HG03159 (cell line): ENCODE results near the gene DPM2.
A peak's percentile ranks its signal among the peaks of the same experiment; 100 is the strongest.

Experiments
- ATAC-seq: cut with Tn5 transposase; IDR thresholded peaks from one replicate; pipeline ENCODE4 v1.9.1; 2021; ENCODE audit warnings: mild to moderate bottlenecking, moderate library complexity; ENCODE audit not compliant: unreplicated experiment

Gene DPM2

GRCh38 chr9:127973169-127974000, 35.7 kb upstream of the DPM2 start:
- no peak for ATAC-seq

GRCh38 chr9:127972236-127972871, 34.7 kb upstream of the DPM2 start:
- ATAC-seq, result no peak

DNA sequence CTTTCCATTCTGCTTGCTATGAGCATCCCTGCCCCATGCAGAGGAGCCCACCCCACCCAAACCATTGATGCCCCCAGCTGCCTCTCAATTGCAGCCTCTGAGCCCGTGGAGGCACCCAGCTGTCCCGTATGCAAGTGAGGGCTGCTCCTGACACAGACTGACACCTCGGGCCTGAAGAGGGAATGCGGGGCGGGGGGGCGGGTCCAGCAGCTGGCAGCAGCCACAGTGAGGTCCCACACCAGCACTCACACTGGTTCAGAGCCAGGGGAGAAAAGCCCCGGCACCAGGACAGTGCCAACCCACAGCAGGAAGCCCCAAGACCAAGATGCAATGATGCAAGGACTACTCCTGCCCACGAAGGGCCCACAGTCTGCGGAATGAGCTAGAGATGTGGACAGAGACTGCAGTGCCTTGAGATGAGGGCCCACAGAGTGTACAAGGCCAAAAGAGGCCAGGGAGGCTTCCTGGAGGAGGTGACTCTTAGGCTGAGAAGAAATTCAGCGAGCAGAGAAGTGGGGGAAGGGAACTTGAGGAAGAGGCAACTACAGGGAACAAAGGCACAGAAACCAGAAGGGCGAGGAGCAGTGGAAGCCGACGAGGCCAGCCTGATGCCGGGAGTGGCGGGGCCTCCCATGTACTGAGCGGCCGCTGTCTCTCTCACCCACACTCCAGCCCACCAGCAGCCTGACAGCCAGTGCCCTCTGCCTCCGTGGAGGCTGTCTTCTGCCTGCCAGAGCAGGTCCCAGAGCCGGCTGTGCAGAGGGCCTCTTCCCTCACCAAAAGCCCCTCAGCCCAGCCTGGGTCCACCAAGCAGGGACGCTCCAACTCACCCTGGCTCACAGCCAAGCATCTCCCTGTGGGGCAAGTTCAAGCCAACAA, 33.9 kb upstream of the DPM2 start:
- ATAC-seq, result no peak

GRCh38 chr9:127970401-127971313, 33.0 kb upstream of the DPM2 start:
- ATAC-seq, result peak; percentile 61

DNA sequence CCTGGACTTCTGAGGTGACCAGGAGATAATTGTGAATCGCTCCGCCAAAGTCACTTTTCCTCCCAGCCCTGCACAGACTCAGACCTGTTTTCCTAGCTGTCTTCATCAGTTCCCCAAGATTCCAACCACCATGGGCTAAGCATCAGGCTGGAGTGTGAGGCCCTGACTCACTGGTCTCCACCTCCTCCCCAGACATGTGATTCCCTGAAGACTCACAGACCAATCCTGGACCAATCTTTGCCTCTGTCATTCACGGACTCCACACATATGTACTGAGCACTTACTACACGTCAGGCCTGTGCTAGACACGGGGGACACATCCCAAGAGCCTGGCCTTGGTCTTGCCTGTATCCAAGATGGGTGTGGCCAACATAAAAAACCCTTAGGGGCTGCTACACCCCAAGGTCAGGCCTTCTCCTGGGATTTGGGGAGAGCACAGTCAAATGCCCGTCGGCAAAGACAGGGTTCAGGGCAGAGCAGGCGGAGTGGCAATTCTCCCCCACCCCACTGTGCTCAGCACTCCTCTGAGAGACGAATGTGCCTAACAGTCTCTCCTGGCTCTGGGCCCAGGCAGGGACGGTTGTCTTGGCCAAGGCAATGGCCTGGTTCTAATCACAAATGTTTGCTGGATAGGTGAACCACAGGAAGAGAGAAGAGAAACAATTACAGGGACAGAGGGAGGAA, 31.2 kb upstream of the DPM2 start:
- ATAC-seq, result no peak

- no peak for ATAC-seq
Observed at GRCh38 chr9:127968042-127968441, 30.4 kb upstream of the DPM2 start.

DNA sequence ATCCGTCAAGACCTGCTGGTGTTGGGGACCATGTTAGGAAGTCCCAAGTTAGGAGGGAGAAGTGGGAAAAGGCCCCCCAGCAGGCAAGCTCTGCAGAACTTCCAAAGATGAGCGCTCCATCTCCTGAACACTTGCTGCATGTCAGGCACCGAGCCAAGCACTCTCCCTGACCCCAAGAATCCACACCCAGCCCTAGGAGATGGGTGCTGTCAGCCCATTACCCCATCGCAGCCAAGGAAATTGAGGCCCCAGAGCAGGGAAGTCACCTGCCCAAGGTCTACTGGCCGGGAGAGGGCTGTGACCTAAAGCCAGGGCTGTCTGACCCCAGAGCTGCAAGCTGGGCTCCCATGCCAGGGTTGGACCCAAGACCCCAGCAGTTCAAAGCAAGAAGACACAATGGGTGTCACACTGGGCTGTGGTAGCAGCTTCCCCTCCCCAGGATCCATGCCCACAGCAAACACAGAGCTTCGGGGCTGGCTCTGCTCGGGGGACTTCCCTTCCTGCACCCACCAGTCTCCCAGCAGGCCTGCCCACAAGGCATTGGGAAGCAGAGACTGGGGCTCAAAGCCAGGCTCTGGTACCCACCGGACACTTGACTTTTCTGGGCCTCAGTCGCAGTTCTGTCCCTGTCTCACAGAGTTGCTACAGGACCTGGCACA, 29.6 kb upstream of the DPM2 start:
- ATAC-seq, result no peak

DNA sequence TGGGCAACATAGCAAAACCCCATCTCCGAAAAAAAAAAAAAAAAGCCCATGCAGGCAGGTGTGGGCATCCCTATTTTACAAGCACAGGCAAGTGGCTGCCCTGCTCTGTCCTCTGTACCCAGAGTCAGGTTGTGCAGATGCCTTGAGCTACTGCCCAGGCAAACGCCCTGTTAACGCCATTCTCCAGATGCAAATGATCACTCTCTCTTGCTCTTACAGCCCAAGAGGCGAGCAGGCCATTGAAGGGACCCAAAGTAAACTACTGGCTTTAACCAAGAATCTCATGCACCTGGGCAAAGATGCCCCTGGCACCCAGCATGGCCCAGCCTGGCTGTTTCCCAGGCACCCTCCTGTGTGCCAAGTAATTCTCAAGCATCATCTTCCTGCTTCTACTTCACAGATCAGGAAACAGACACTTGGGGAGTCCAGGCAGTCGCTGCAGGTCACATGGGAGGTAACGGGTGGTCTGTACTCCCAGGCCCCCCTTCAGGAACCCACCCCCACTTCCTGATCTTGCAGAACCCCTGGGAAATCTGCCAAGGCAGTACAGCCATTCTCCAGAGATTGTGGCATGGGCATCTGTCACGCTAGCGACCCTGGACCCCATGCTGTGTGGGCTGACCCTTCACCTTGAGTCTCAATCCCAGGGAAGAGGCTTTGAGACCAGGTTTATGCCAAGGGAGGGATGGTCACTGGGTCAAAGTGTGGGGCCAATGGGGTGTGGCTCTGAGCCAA, 28.9 kb upstream of the DPM2 start:
- no peak for ATAC-seq

DNA sequence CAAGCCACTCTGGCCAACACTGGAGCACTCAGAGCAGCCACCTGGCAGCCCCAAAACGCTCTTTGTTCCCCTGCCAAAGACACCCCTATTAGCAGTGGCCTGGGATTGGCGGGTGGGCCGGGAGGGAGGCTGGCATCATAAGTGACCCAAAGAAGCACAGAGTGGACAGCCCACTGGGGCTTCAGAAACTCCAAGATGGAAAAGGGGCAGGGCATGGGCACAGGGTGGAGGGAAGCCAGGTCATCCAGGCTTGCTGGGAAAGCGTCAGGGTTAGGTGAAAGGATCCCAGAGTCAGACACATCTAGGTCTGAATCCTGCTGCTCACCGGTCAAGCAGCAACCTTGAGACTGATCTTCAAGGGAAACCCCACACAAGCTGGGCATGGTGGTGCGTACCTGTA, 28.3 kb upstream of the DPM2 start:
- ATAC-seq, result no peak

- no peak for ATAC-seq
Observed at GRCh38 chr9:127963359-127964064, 25.9 kb upstream of the DPM2 start.

GRCh38 chr9:127963041-127963358, 25.3 kb upstream of the DPM2 start:
- ATAC-seq, result no peak

DNA sequence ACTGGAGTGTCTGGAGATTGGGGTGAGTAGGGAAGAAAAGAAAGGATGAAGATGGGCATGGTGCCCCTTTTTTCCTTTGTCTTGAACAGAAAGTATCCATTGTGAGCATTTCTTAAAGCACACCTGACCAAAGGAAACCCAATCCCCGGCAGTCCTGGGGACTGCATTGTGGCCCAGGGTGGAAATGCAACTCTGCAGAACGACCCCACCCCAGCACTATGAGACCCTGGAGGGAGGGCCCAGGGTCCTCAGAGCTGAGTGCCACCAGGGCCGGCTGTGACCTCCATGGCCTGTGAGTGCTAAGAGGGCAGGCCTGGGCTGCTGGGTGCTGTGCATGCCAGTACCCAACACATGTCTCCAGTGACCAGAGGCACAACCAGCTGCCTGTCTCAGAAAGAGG, 24.6 kb upstream of the DPM2 start:
- ATAC-seq, result no peak

DNA sequence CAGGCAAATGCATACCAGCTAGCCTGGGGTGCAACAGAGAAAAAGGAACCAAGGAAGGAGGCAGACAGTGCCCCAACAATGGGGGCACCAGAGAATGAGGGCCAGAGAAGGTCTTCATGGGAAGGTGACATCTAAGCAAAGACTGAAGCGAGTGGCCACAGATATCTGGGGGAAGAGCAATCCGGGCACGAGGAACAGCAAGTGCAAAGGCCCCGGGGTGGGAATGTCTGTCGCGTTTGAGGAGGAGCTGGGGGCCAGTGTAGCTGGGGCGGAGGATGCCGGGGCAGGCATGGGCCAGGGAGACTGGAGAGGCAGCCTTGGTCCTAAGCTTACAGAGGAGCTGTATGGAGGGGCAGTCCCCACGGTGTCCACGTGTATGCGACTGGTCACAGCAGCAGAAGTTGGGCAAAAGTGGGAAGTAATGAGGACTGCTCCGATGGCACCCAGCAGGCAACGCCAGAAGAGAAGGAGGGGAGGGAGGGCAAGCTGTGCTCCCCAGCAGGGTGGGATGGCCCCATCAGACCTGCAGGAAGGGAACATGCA, 24.0 kb upstream of the DPM2 start:
- ATAC-seq, result no peak

- no peak for ATAC-seq
Observed at GRCh38 chr9:127961155-127961490, 23.5 kb upstream of the DPM2 start.

- no peak for ATAC-seq
Observed at GRCh38 chr9:127960410-127961154, 22.9 kb upstream of the DPM2 start.

DNA sequence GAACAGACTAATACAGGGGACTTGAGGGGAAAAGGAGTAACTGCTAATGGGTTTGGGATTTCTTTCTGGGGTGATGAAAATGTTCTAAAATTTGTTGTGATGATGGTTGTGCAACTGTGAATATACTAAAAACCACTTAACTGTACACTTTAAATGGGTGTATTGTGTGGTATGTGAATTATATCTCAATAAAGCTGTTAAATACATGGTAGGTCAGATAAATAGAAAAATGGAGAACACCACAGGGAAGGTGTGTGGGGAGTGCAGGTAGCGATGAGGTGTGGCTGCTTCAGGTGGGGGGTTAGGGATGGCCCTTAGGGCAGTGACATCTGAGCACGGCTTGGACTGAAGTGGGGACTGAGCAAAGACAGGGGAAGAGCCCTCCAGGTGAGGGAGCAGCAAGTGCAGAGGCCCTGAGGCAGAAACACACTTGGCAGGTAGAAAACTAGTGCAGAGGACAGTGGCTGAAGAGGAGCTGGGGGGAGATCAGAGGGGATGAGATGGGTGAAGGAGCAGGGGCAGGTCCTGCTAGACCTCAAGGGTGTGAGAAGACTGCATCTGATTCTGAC, 22.3 kb upstream of the DPM2 start:
- ATAC-seq, result no peak

DNA sequence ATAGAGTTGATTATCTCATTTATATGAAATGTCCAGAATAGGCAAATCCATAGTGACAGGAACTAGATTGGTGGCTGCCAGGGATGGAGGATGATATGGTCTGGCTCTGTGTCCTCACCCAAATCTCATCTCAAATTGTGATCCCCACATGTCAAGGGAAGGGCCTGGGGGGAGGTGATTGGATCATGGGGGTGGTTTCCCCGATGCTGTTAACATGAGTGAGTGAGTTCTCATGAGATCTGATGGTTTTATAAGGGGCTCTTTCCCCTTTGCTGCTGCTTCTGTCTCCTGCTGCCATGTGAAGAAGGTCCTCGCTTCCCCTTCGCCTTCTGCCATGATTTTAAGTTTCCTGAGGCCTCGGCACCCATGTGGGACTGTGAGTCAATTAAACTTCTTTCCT, 21.7 kb upstream of the DPM2 start:
- no peak for ATAC-seq
